Measurements from ENCODE around the gene PRORP. TPM values are rescaled to one million over a fixed set of nuclear protein-coding genes. Genes with fewer than 3 reads are reported as not detected.

PRORP gene
- total and polyA plus RNA-seq, 4 donors = 23.2 to 43.5 (median 23.5) TPM

- Histone ChIP-seq H3K27ac (ENCODE audit: low read depth, low read length) (no peak overlapping the region), H3K4me3 (ENCODE audit: low read depth, low read length) (no peak overlapping the region), H3K27me3 (ENCODE audit: control insufficient read depth, insufficient read depth, low read length) (no peaks in the 10 kb centered on the region), H3K4me1 (ENCODE audit: control insufficient read depth, insufficient read depth, low read length) (no peaks in the 10 kb centered on the region), H3K9me3 (ENCODE audit: control insufficient read depth, insufficient read depth, low read length) (no peaks in the 10 kb centered on the region), H3K36me3 (ENCODE audit: control insufficient read depth, insufficient read depth, low read length) (peaks cover 42% of the 10 kb centered on the region)
- WGBS (ENCODE audit: insufficient coverage) = 75% methylated on average over 2 of the region's 2 CpGs
- DNase-seq (ENCODE audit: low read depth in 4 of 6, low spot score in 6 of 6) = no peak
Measured at GRCh38 chr14:35112641-35113040, 9.7 kb upstream of the PRORP start.

- H3K27ac ChIP-seq (ENCODE audit: low read depth, low read length) = no peak overlapping the region
- H3K9me3 ChIP-seq (ENCODE audit: control insufficient read depth, insufficient read depth, low read length) = no peaks in the 10 kb centered on the region
- no peak for DNase-seq (ENCODE audit: low read depth in 4 of 6, low spot score in 6 of 6)
- WGBS (ENCODE audit: insufficient coverage) = 100% methylated on average over 3 of the region's 4 CpGs
- H3K4me3 ChIP-seq (ENCODE audit: low read depth, low read length) = no peak overlapping the region
- H3K4me1 ChIP-seq (ENCODE audit: control insufficient read depth, insufficient read depth, low read length) = no peaks in the 10 kb centered on the region
- peaks cover 42% of the 10 kb centered on the region for H3K36me3 ChIP-seq (ENCODE audit: control insufficient read depth, insufficient read depth, low read length)
- no peaks in the 10 kb centered on the region for H3K27me3 ChIP-seq (ENCODE audit: control insufficient read depth, insufficient read depth, low read length)
Measured at GRCh38 chr14:35113308-35113950, 8.9 kb upstream of the PRORP start.

DNA sequence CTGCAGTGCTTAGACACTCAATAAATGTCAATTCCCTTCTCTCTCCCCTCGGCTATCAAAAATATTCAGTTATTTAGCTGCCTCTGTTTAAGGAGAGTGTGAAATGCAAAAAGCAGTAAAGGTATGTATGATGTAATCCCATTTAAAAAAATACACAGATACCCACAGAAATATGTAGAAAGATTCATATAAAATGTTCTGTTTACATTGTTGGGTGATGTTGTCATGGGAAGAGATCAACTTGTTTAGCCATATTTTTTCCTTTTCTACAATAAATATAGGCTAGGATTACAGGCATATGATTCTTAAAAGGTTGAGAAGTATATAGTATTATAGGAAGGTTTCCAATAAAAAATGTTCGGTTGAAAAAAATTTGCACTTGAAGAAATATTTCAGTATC, 8.3 kb upstream of the PRORP start:
- no peak overlapping the region for H3K4me3 ChIP-seq (ENCODE audit: low read depth, low read length)
- H3K9me3 ChIP-seq (ENCODE audit: control insufficient read depth, insufficient read depth, low read length) = no peaks in the 10 kb centered on the region
- H3K4me1 ChIP-seq (ENCODE audit: control insufficient read depth, insufficient read depth, low read length) = no peaks in the 10 kb centered on the region
- no CpG with 5 or more reads among the region's 2 CpGs for WGBS (ENCODE audit: insufficient coverage)
- no peak for DNase-seq (ENCODE audit: low read depth in 4 of 6, low spot score in 6 of 6)
- peaks cover 42% of the 10 kb centered on the region for H3K36me3 ChIP-seq (ENCODE audit: control insufficient read depth, insufficient read depth, low read length)
- H3K27ac ChIP-seq (ENCODE audit: low read depth, low read length) = no peak overlapping the region
- no peaks in the 10 kb centered on the region for H3K27me3 ChIP-seq (ENCODE audit: control insufficient read depth, insufficient read depth, low read length)

GRCh38 chr14:35116242-35116641, 6.1 kb upstream of the PRORP start:
- Histone ChIP-seq H3K27ac (ENCODE audit: low read depth, low read length) (no peak overlapping the region), H3K4me1 (ENCODE audit: control insufficient read depth, insufficient read depth, low read length) (peaks cover 7% of the 10 kb centered on the region), H3K4me3 (ENCODE audit: low read depth, low read length) (no peak overlapping the region), H3K36me3 (ENCODE audit: control insufficient read depth, insufficient read depth, low read length) (peaks cover 41% of the 10 kb centered on the region), H3K9me3 (ENCODE audit: control insufficient read depth, insufficient read depth, low read length) (no peaks in the 10 kb centered on the region), H3K27me3 (ENCODE audit: control insufficient read depth, insufficient read depth, low read length) (no peaks in the 10 kb centered on the region)
- WGBS (ENCODE audit: insufficient coverage) = 100% methylated on average over 2 of the region's 4 CpGs
- DNase-seq (ENCODE audit: low read depth in 4 of 6, low spot score in 6 of 6) = no peak

- Histone ChIP-seq H3K27me3 (ENCODE audit: control insufficient read depth, insufficient read depth, low read length) (no peaks in the 10 kb centered on the region), H3K36me3 (ENCODE audit: control insufficient read depth, insufficient read depth, low read length) (peaks cover 35% of the 10 kb centered on the region), H3K9me3 (ENCODE audit: control insufficient read depth, insufficient read depth, low read length) (no peaks in the 10 kb centered on the region), H3K4me1 (ENCODE audit: control insufficient read depth, insufficient read depth, low read length) (peaks cover 8% of the 10 kb centered on the region), H3K4me3 (ENCODE audit: low read depth, low read length) (no peak overlapping the region), H3K27ac (ENCODE audit: low read depth, low read length) (no peak overlapping the region)
- no peak for DNase-seq (ENCODE audit: low read depth in 4 of 6, low spot score in 6 of 6)
- WGBS (ENCODE audit: insufficient coverage) = no CpG with 5 or more reads among the region's 2 CpGs
Measured at GRCh38 chr14:35117112-35117511, 5.2 kb upstream of the PRORP start.

- DNase-seq (ENCODE audit: low read depth in 4 of 6, low spot score in 6 of 6) = no peak
- H3K27me3 ChIP-seq (ENCODE audit: control insufficient read depth, insufficient read depth, low read length) = no peaks in the 10 kb centered on the region
- 18% methylated on average over 24 of the region's 34 CpGs for WGBS (ENCODE audit: insufficient coverage)
- peaks cover 14% of the 10 kb centered on the region for H3K4me1 ChIP-seq (ENCODE audit: control insufficient read depth, insufficient read depth, low read length)
- H3K9me3 ChIP-seq (ENCODE audit: control insufficient read depth, insufficient read depth, low read length) = no peaks in the 10 kb centered on the region
- peak overlapping the region; percentile 99 for H3K27ac ChIP-seq (ENCODE audit: low read depth, low read length)
- peak overlapping the region; percentile 95 for H3K4me3 ChIP-seq (ENCODE audit: low read depth, low read length)
- H3K36me3 ChIP-seq (ENCODE audit: control insufficient read depth, insufficient read depth, low read length) = peaks cover 19% of the 10 kb centered on the region
Measured at GRCh38 chr14:35121026-35121886, 1.1 kb upstream of the PRORP start.

DNA sequence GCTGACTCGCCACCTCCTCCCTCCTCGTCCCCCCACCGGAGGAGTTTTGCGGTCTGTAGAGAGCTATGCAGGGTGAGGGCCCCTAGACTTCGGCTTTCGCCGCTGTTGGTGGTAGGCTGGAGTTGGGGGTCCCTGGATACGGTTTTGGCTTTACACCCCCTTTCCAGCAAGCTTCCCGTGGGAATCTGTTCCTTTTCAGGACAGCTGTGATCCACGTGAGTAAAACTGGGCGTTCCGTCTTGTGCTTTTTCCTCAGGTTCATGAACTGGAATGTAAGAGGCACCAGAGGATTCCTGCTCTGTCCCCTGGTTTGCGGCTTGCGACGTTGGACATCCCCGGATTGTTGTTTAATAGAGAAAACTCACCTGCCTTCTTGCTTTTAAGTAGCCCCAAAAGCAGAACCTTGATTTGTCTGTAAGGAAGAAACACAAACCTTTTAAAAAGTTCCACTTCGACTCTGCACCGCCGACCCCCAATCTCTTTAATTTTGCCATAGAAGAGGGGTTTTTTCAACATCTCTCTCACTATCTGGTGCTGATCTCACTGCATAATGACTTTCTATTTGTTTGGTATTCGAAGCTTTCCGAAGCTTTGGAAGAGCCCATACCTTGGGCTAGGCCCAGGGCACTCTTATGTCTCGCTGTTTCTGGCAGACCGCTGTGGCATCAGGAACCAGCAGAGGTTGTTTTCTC, 490 bp downstream of the PRORP start:
- Histone ChIP-seq H3K36me3 (ENCODE audit: control insufficient read depth, insufficient read depth, low read length) (peaks cover 19% of the 10 kb centered on the region), H3K9me3 (ENCODE audit: control insufficient read depth, insufficient read depth, low read length) (no peaks in the 10 kb centered on the region), H3K27me3 (ENCODE audit: control insufficient read depth, insufficient read depth, low read length) (no peaks in the 10 kb centered on the region), H3K4me1 (ENCODE audit: control insufficient read depth, insufficient read depth, low read length) (peaks cover 14% of the 10 kb centered on the region), H3K27ac (ENCODE audit: low read depth, low read length) (peak overlapping the region; percentile 99), H3K4me3 (ENCODE audit: low read depth, low read length) (peak overlapping the region; percentile 95)
- peak in 3 of 6 donors; percentile 5 to 24 (median 23) for DNase-seq (ENCODE audit: low read depth in 4 of 6, low spot score in 6 of 6)
- WGBS (ENCODE audit: insufficient coverage) = 2% methylated on average over 11 of the region's 23 CpGs

DNA sequence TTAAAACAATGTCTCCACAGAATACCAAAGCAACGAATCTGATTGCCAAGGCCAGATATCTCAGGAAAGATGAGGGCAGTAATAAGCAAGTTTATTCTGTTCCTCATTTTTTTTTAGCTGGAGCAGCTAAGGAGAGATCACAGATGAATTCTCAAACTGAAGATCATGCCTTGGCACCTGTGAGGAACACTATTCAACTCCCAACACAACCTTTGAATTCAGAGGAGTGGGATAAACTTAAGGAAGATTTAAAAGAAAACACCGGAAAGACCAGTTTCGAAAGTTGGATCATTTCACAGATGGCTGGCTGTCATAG, 994 bp downstream of the PRORP start:
- no peaks in the 10 kb centered on the region for H3K9me3 ChIP-seq (ENCODE audit: control insufficient read depth, insufficient read depth, low read length)
- DNase-seq (ENCODE audit: low read depth in 4 of 6, low spot score in 6 of 6) = no peak
- WGBS (ENCODE audit: insufficient coverage) = 100% methylated on average over 1 of the region's 3 CpGs
- H3K27ac ChIP-seq (ENCODE audit: low read depth, low read length) = peak overlapping the region; percentile 99
- H3K4me3 ChIP-seq (ENCODE audit: low read depth, low read length) = peak overlapping the region; percentile 95
- H3K4me1 ChIP-seq (ENCODE audit: control insufficient read depth, insufficient read depth, low read length) = peaks cover 14% of the 10 kb centered on the region
- H3K36me3 ChIP-seq (ENCODE audit: control insufficient read depth, insufficient read depth, low read length) = peaks cover 19% of the 10 kb centered on the region
- no peaks in the 10 kb centered on the region for H3K27me3 ChIP-seq (ENCODE audit: control insufficient read depth, insufficient read depth, low read length)

GRCh38 chr14:35124127-35124526, 1.8 kb downstream of the PRORP start:
- Histone ChIP-seq H3K36me3 (ENCODE audit: control insufficient read depth, insufficient read depth, low read length) (peaks cover 15% of the 10 kb centered on the region), H3K9me3 (ENCODE audit: control insufficient read depth, insufficient read depth, low read length) (no peaks in the 10 kb centered on the region), H3K27ac (ENCODE audit: low read depth, low read length) (no peak overlapping the region), H3K4me1 (ENCODE audit: control insufficient read depth, insufficient read depth, low read length) (peaks cover 14% of the 10 kb centered on the region), H3K4me3 (ENCODE audit: low read depth, low read length) (no peak overlapping the region), H3K27me3 (ENCODE audit: control insufficient read depth, insufficient read depth, low read length) (no peaks in the 10 kb centered on the region)
- DNase-seq (ENCODE audit: low read depth in 4 of 6, low spot score in 6 of 6) = no peak
- no CpG with 5 or more reads among the region's 1 CpG for WGBS (ENCODE audit: insufficient coverage)

Data from spinal cord (tissue), 10 donors.